ENCODE results near the gene SLC12A8. TPM values are rescaled to one million over a fixed set of nuclear protein-coding genes. Genes with fewer than 3 reads are reported as not detected.

Gene SLC12A8
- total RNA-seq, 1 donor from 2014 or later: 0.20 TPM

- DNase-seq (ENCODE audit: low read depth, low spot score): no peak
Observed at GRCh38 chr3:125219261-125219701, 6.7 kb upstream of the SLC12A8 start.

- no peak for DNase-seq (ENCODE audit: low read depth, low spot score)
Observed at GRCh38 chr3:125214738-125215137, 2.2 kb upstream of the SLC12A8 start.

- DNase-seq (ENCODE audit: low read depth, low spot score): no peak
Observed at GRCh38 chr3:125213946-125214542, 1.5 kb upstream of the SLC12A8 start.

GRCh38 chr3:125213364-125213755, 812 bp upstream of the SLC12A8 start:
- no peak for DNase-seq (ENCODE audit: low read depth, low spot score)

- DNase-seq (ENCODE audit: low read depth, low spot score): no peak
Observed at GRCh38 chr3:125212091-125212508, 448 bp downstream of the SLC12A8 start.

- no peak for DNase-seq (ENCODE audit: low read depth, low spot score)
Observed at GRCh38 chr3:125211523-125212090, 941 bp downstream of the SLC12A8 start.

GRCh38 chr3:125207949-125208568, 4.5 kb downstream of the SLC12A8 start:
- no peak for DNase-seq (ENCODE audit: low read depth, low spot score)

GRCh38 chr3:125207507-125207906, 5.0 kb downstream of the SLC12A8 start:
- DNase-seq (ENCODE audit: low read depth, low spot score): no peak

GRCh38 chr3:125206934-125207333, 5.6 kb downstream of the SLC12A8 start:
- DNase-seq (ENCODE audit: low read depth, low spot score): no peak

GRCh38 chr3:125203731-125204130, 8.8 kb downstream of the SLC12A8 start:
- no peak for DNase-seq (ENCODE audit: low read depth, low spot score)

GRCh38 chr3:125202197-125202596, 10.4 kb downstream of the SLC12A8 start:
- DNase-seq (ENCODE audit: low read depth, low spot score): no peak

- no peak for DNase-seq (ENCODE audit: low read depth, low spot score)
Observed at GRCh38 chr3:125200731-125201139, 11.8 kb downstream of the SLC12A8 start.

- DNase-seq (ENCODE audit: low read depth, low spot score): no peak
Observed at GRCh38 chr3:125194849-125195601, 17.5 kb downstream of the SLC12A8 start.

GRCh38 chr3:125194061-125194848, 18.3 kb downstream of the SLC12A8 start:
- DNase-seq (ENCODE audit: low read depth, low spot score): no peak

GRCh38 chr3:125192190-125193035, 20.1 kb downstream of the SLC12A8 start:
- no peak for DNase-seq (ENCODE audit: low read depth, low spot score)

GRCh38 chr3:125191730-125192129, 20.8 kb downstream of the SLC12A8 start:
- no peak for DNase-seq (ENCODE audit: low read depth, low spot score)

GRCh38 chr3:125191256-125191655, 21.3 kb downstream of the SLC12A8 start:
- DNase-seq (ENCODE audit: low read depth, low spot score): no peak

GRCh38 chr3:125190786-125191185, 21.8 kb downstream of the SLC12A8 start:
- no peak for DNase-seq (ENCODE audit: low read depth, low spot score)

GRCh38 chr3:125189378-125190165, 23.0 kb downstream of the SLC12A8 start:
- no peak for DNase-seq (ENCODE audit: low read depth, low spot score)

- no peak for DNase-seq (ENCODE audit: low read depth, low spot score)
Observed at GRCh38 chr3:125188955-125189354, 23.6 kb downstream of the SLC12A8 start.

Data from pulmonary artery endothelial cell (primary cell).